Activated CD4-positive, CD25-positive, alpha-beta regulatory T cell treated with anti-CD3 and anti-CD28 coated beads, Interleukin-2, amount 50 U/mL, for 72 hours (primary cell): ENCODE data around the gene NEO1.

Experiments used
- DNase-seq: peaks from one replicate; pipeline ENCODE4 v3.0.0; 2021

Gene NEO1

GRCh38 chr15:73051807-73052652 is at the start of gene NEO1:
NEO1 (plus strand) TSS chr15:73052463; CDS start chr15:73052676, 213 bp downstream.
- DNase-seq: peak; percentile 51

- no peak for DNase-seq
Observed at GRCh38 chr15:73004462-73004861, 47.8 kb upstream of the NEO1 start.

- no peak for DNase-seq
Observed at GRCh38 chr15:73005032-73005431, 47.2 kb upstream of the NEO1 start.

GRCh38 chr15:73005446-73005845 is 46.8 kb upstream of the NEO1 start:
- no peak for DNase-seq

- DNase-seq: no peak
Observed at GRCh38 chr15:73006523-73006922, 45.7 kb upstream of the NEO1 start.

- no peak for DNase-seq
Observed at GRCh38 chr15:73009066-73010056, 42.9 kb upstream of the NEO1 start.

- no peak for DNase-seq
Observed at GRCh38 chr15:73010154-73011152, 41.8 kb upstream of the NEO1 start.

- no peak for DNase-seq
Observed at GRCh38 chr15:73014904-73015303, 37.4 kb upstream of the NEO1 start.

- DNase-seq: no peak
Observed at GRCh38 chr15:73015493-73015892, 36.8 kb upstream of the NEO1 start.

- no peak for DNase-seq
Observed at GRCh38 chr15:73017987-73018386, 34.3 kb upstream of the NEO1 start.

- no peak for DNase-seq
Observed at GRCh38 chr15:73019154-73019553, 33.1 kb upstream of the NEO1 start.

GRCh38 chr15:73019601-73020146 is 32.6 kb upstream of the NEO1 start:
- DNase-seq: no peak

GRCh38 chr15:73021139-73021621 is 31.1 kb upstream of the NEO1 start:
- no peak for DNase-seq

GRCh38 chr15:73022161-73022560 is 30.1 kb upstream of the NEO1 start:
- no peak for DNase-seq

- DNase-seq: no peak
Observed at GRCh38 chr15:73023071-73023470, 29.2 kb upstream of the NEO1 start.

GRCh38 chr15:73024168-73024567 is 28.1 kb upstream of the NEO1 start:
- no peak for DNase-seq

- no peak for DNase-seq
Observed at GRCh38 chr15:73026511-73027054, 25.7 kb upstream of the NEO1 start.

GRCh38 chr15:73028031-73028430 is 24.2 kb upstream of the NEO1 start:
- DNase-seq: no peak

GRCh38 chr15:73028831-73029451 is 23.3 kb upstream of the NEO1 start:
- DNase-seq: no peak

- DNase-seq: no peak
Observed at GRCh38 chr15:73030122-73030679, 22.1 kb upstream of the NEO1 start.

- no peak for DNase-seq
Observed at GRCh38 chr15:73031648-73032047, 20.6 kb upstream of the NEO1 start.
